Thyroid gland (tissue), 4 donors: ENCODE measurements around the gene USP8.

Experiments used
- POLR2A ChIP-seq, 2 donors: fragments of 450-650 bp; IDR thresholded peaks; one replicate each; pipeline ENCODE4 v1.6.1; 2017; ENCODE audit warnings: antibody characterized with exemption in 2 of 2, mild to moderate bottlenecking in 2 of 2, moderate library complexity in 1 of 2
- TF ChIP-seq, protein P1 (sequence below), 6 experiments: fragments of 200-600 bp in 3 of 6; fragments of 450-650 bp in 3 of 6; sonication (generic) in 3 of 6; IDR thresholded peaks; one replicate each; pipeline ENCODE4 v1.5.1; 2016 to 2019; ENCODE audit warnings: antibody characterized with exemption in 6 of 6, mild to moderate bottlenecking in 2 of 6, inconsistent platforms in 1 of 6, moderate library complexity in 1 of 6

DNA sequence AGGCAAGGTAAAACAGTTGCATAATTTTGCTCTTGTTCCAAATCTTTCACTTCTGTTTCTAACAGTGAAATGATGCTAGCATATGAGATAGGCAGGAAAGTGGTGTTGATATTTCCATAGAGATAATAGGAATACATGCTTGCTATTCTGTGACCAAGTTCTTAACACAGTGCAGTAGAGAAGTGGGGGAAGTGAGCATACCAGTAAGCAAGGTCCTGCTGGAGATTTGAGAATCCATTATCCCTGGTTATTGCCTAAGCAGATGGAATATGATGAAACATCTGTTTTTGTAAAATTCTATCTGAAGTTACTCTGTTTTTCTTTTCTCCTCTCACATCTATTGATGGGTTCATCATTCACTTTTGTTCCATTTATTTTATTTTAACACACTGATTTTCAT is 28.7 kb downstream of the USP8 start:
- TF ChIP-seq, protein P1, sequence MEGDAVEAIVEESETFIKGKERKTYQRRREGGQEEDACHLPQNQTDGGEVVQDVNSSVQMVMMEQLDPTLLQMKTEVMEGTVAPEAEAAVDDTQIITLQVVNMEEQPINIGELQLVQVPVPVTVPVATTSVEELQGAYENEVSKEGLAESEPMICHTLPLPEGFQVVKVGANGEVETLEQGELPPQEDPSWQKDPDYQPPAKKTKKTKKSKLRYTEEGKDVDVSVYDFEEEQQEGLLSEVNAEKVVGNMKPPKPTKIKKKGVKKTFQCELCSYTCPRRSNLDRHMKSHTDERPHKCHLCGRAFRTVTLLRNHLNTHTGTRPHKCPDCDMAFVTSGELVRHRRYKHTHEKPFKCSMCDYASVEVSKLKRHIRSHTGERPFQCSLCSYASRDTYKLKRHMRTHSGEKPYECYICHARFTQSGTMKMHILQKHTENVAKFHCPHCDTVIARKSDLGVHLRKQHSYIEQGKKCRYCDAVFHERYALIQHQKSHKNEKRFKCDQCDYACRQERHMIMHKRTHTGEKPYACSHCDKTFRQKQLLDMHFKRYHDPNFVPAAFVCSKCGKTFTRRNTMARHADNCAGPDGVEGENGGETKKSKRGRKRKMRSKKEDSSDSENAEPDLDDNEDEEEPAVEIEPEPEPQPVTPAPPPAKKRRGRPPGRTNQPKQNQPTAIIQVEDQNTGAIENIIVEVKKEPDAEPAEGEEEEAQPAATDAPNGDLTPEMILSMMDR (IDR thresholded peaks at IDR 0.05): no peak
- TF ChIP-seq POLR2A (IDR thresholded peaks at IDR 0.05): no peak
